ENCODE measurements around the gene OR52N5. TPM values are rescaled to one million over a fixed set of nuclear protein-coding genes. Genes with fewer than 3 reads are reported as not detected.

The OR52N5 gene
- total and polyA plus RNA-seq, 2 experiments from 2014 or later = not detected

- H3K9me2 ChIP-seq (ENCODE audit: insufficient read depth) = no peaks in the 10 kb centered on the region
- no peaks in the 10 kb centered on the region for H3K36me3 Mint-ChIP-seq (ENCODE audit: low read depth)
- H3F3A ChIP-seq (replicated peaks; ENCODE audit: low read depth) = no peaks in the 10 kb centered on the region
- H3K36me3 ChIP-seq (ENCODE audit: insufficient read depth) = no peaks in the 10 kb centered on the region
- H2AFZ ChIP-seq = peak overlapping the region; percentile 93
- peak; percentile 14; the same call in 2 of the 3 replicates for ATAC-seq
- H3K4me2 ChIP-seq = peak overlapping the region; percentile 78
- H3K9me3 Mint-ChIP-seq = peaks cover 5% of the 10 kb centered on the region
- H3K27me3 Mint-ChIP-seq (ENCODE audit: insufficient read depth, low read depth, poor library complexity) = peaks cover 2% of the 10 kb centered on the region
- H3K79me2 ChIP-seq (replicated peaks; ENCODE audit: insufficient read depth) = no peaks in the 10 kb centered on the region
- H4K20me1 ChIP-seq (replicated peaks; ENCODE audit: insufficient read depth) = no peaks in the 10 kb centered on the region
- peak overlapping the region; percentile 74; the same call in 2 of the 3 replicates for H3K4me3 Mint-ChIP-seq
- no peak overlapping the region for H3K27ac ChIP-seq (ENCODE audit: low read depth)
- no peak overlapping the region for H3K27ac Mint-ChIP-seq
- TF ChIP-seq CREB1 (CRISPR knock-in tag; IDR thresholded peaks at IDR 0.05; ENCODE audit: low read depth) (no peak), ZNF331 (CRISPR knock-in tag; IDR thresholded peaks at IDR 0.05; ENCODE audit: low read depth) (no peak), CTCF (conservative IDR thresholded peaks at IDR 0.05; ENCODE audit: low read depth in 2 of 2) (no peak), ZNF462 (CRISPR knock-in tag; IDR thresholded peaks at IDR 0.05) (no peak), EZH2phosphoT487 (IDR thresholded peaks at IDR 0.05; ENCODE audit: unreplicated experiment) (no peak), ZNF114 (CRISPR knock-in tag; IDR thresholded peaks at IDR 0.05) (no peak), JUNB (IDR thresholded peaks at IDR 0.05; ENCODE audit: unreplicated experiment) (no peak)
- H3K4me1 ChIP-seq (ENCODE audit: insufficient read depth) = peaks cover 23% of the 10 kb centered on the region
- H3K27me3 ChIP-seq (ENCODE audit: insufficient read depth) = no peaks in the 10 kb centered on the region
- H3K4me3 ChIP-seq = peak overlapping the region; percentile 58
- peaks cover 32% of the 10 kb centered on the region for H3K4me1 Mint-ChIP-seq
- DNase-seq (ENCODE audit: low spot score) = no peak
Observed at GRCh38 chr11:5809122-5809519, 26.0 kb upstream of the OR52N5 start.
